ENCODE data around the gene FBXL7. TPM values are rescaled to one million over a fixed set of nuclear protein-coding genes. Genes with fewer than 3 reads are reported as not detected.
A peak's percentile ranks its signal among the peaks of the same experiment; 100 is the strongest.

FBXL7 gene
- total and polyA plus RNA-seq, 2 donors (not counting 3 experiments of a cell fraction or from before 2014, with no cell fraction given) = 23.5 to 32.2 TPM

DNA sequence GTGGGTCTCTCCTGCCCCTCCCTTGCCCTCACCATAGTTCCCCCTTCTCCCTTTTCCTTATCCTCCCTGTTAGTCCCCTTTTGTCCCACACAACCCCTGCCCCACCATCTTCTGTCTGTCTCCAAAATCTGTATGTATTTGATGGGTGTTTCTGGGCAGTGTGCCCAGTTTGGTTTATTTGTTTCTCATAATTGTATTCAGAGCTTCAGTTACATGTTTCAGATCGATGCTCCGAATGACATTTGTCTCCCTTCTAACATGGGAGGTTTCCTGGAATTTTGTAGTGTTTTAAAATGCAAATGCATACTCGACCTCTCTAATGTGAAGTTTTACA is 22.2 kb downstream of the FBXL7 start:
- dilution Hi-C loops (cut with MboI; ENCODE audit: extremely low pct_ligation_motif_present, low sequenced_read_pairs) (no loop called here), intact Hi-C loops (cut with micrococcal nuclease) (no loop called here)
- H3K27me3 ChIP-seq (ENCODE audit: control insufficient read depth in 2 of 2, insufficient read depth in 2 of 2, low read length in 2 of 2) = no peaks in the 10 kb centered on the region
- FAIRE-seq (no peak), DNase-seq (ENCODE audit: low read depth, low spot score) (peak; percentile 21)
- no TSS peak for BruUV-seq (replicated peaks)
- no peak overlapping the region for H3K4me3 ChIP-seq (replicated peaks in 1 of 3; ENCODE audit: insufficient read depth in 1 of 3, low read depth in 1 of 3, low read length in 3 of 3)
- no peak overlapping the region for H3K9ac ChIP-seq (replicated peaks; ENCODE audit: extremely low read depth, insufficient read depth, low read length)
- H3K9me1 ChIP-seq (replicated peaks; ENCODE audit: control insufficient read depth, extremely low read depth, insufficient read depth, low read length) = no peaks in the 10 kb centered on the region
- TF ChIP-seq POLR2A (IDR thresholded peaks at IDR 0.05; ENCODE audit: low read depth, low read length) = no peak
- TF ChIP-seq FOS (IDR thresholded peaks at IDR 0.05; ENCODE audit: borderline replicate concordance, insufficient read depth, low read length) = no peak
- TF ChIP-seq POLR2AphosphoS5 (IDR thresholded peaks at IDR 0.05; ENCODE audit: insufficient read depth, low read depth, low read length) = no peak
- TF ChIP-seq, protein P1, sequence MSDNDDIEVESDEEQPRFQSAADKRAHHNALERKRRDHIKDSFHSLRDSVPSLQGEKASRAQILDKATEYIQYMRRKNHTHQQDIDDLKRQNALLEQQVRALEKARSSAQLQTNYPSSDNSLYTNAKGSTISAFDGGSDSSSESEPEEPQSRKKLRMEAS (IDR thresholded peaks at IDR 0.05; ENCODE audit: insufficient read depth, insufficient read length) = no peak
- no peak for TF ChIP-seq MYC (IDR thresholded peaks at IDR 0.05; ENCODE audit: low read depth, low read length)
- TF ChIP-seq GATA2 (IDR thresholded peaks at IDR 0.05; ENCODE audit: insufficient read depth, insufficient read length, low read depth, low read length) = no peak
- no peak for TF ChIP-seq JUN (IDR thresholded peaks at IDR 0.05; ENCODE audit: borderline replicate concordance, insufficient read depth, insufficient read length, low read depth)
- TF ChIP-seq, protein P2, sequence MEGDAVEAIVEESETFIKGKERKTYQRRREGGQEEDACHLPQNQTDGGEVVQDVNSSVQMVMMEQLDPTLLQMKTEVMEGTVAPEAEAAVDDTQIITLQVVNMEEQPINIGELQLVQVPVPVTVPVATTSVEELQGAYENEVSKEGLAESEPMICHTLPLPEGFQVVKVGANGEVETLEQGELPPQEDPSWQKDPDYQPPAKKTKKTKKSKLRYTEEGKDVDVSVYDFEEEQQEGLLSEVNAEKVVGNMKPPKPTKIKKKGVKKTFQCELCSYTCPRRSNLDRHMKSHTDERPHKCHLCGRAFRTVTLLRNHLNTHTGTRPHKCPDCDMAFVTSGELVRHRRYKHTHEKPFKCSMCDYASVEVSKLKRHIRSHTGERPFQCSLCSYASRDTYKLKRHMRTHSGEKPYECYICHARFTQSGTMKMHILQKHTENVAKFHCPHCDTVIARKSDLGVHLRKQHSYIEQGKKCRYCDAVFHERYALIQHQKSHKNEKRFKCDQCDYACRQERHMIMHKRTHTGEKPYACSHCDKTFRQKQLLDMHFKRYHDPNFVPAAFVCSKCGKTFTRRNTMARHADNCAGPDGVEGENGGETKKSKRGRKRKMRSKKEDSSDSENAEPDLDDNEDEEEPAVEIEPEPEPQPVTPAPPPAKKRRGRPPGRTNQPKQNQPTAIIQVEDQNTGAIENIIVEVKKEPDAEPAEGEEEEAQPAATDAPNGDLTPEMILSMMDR (IDR thresholded peaks at IDR 0.05; ENCODE audit: extremely low read depth in 1 of 2, insufficient read depth in 1 of 2, low read depth in 1 of 2, low read length in 2 of 2) = no peak
- no peak for TF ChIP-seq EZH2 (IDR thresholded peaks at IDR 0.05; ENCODE audit: borderline replicate concordance, low read depth, low read length, severe bottlenecking)
- H3K9me3 ChIP-seq (replicated peaks; ENCODE audit: control insufficient read depth, insufficient read depth, low read length) = no peaks in the 10 kb centered on the region
- no peak overlapping the region for H2AFZ ChIP-seq (ENCODE audit: low read depth, low read length)
- H3K36me3 ChIP-seq (ENCODE audit: control insufficient read depth in 2 of 2, extremely low read depth in 1 of 2, insufficient read depth in 2 of 2, low read length in 2 of 2) = no peaks in the 10 kb centered on the region
- H4K20me1 ChIP-seq (replicated peaks; ENCODE audit: control insufficient read depth, extremely low read depth, insufficient read depth, low read length) = no peaks in the 10 kb centered on the region
- no peak overlapping the region for H3K4me2 ChIP-seq (ENCODE audit: insufficient read depth, low read length)
- peaks cover 27% of the 10 kb centered on the region for H3K79me2 ChIP-seq (ENCODE audit: control insufficient read depth, insufficient read depth, low read length)
- ChIA-PET POLR2A (no interaction called here), CTCF (interaction anchor here (1.4 to 2.0 kb wide), 4 partner anchors 9 to 21 kb away, joined by 3 to 7 read pairs (median 4); no protein-coding TSS in a partner anchor)
- H3K27ac ChIP-seq (ENCODE audit: insufficient read depth, low read depth, low read length) = no peak overlapping the region
- H3K4me1 ChIP-seq (ENCODE audit: control insufficient read depth, extremely low read depth, insufficient read depth, low read length) = no peaks in the 10 kb centered on the region

All from endothelial cell of umbilical vein (primary cell).